NCI-H1105 (cell line): ENCODE measurements around the gene CUEDC1.

Experiments used
- DNase-seq: peaks from one replicate; lab custom pipeline; 2025; lab: John Stamatoyannopoulos, UW

CUEDC1 gene

DNA sequence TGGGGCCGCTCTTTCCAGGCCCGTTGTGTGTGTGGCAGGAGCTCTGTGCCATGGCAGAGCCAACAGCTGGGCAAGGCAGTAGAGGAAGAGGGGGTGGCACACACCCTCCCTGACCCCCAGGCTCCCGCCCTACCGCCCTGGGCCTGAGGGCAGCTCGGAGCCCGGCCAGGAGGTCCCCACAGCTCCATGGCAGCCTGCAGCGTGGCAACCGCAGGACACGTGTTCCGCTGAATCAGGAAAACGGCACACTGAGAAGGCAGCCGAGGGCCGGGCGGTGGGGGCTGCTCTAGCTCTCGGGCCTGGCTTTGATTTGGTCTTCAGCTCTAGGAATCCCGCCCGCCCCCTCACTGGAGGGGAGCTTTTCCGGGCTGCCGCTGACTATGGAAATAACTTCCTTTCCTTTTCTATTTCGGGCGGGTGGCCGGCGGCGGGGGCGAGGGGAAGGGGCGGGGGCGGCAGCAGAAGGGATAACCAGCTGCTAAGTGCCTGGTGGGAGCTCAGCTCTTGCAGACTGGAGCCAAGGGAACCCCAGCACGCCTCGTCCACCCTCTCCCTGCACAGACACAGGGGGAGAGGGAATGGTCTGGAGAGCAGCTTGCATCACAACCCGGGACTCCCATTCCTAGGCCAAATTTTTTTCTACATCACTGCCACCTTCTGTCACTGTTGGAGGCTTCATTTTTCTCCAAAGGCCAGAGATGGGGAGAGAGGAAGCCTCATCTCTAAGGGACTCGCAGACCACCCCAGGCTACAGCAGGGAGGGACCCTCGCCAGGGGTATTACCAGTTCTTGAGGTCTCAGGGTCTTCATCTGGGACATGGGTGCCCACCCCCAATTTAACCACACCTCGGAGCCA is 80.5 kb downstream of the CUEDC1 start:
- DNase-seq: no peak

- no peak for DNase-seq
These were observed 81.2 kb downstream of the CUEDC1 start for GRCh38 chr17:57874058-57874419.

DNA sequence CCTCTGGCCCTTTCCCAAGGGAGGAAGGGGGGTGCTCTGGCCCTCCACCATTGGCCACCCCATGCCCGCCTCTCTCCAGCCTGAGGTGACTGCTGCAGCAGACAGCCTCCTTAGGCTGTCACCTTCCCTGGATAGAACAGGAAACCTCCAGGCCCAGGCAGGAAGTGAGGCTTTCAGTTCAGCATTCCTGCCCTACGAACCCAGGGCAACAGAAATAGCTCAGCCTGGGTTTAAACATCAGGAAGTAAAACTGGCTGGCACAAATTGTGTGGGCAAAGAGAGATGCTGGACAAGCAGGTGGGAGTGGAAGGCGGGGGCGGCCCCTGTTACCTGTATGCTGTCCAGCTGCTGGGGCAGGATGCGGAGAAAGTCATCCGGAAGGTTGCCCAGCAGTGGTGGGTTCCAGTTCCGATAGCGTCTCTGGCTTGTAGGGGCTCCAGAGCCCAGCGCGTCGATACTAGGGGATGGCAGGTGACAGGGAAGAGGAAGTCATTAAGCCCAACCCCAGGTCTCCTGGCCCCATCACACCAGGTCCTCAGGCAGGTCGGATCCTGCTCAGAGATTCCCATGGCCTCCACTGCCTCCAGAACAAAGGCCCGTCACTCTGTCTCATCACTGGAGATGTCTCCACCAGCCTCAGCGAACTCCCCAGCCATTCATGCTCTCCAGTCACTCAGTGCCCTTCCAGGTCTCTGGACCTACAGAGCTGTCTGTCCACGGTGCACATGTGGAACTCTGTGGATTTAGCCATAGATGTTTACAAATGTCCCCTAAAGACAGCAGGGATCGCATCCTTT is 81.8 kb downstream of the CUEDC1 start:
- DNase-seq: no peak

GRCh38 chr17:57872536-57872935 is 82.7 kb downstream of the CUEDC1 start:
- no peak for DNase-seq

DNA sequence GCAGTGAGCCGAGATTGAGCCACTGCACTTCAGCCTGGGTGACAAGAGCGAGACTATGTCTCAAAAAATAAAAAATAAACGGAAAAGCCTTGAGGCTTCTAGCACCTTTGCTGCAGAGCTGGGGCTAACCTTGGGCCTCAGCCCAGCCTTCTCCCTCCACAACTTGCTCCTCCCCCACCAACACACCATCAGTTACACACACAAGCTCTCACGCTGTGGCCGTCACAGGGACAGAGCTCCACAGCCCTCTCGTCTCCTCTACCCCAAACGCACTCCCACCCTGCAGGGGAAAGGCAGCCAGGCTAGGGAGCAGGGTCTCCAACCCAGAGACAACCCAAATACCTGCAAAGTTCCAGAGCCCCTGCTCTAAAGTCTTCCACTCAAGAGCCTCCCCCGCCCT is 83.3 kb downstream of the CUEDC1 start:
- no peak for DNase-seq

- no peak for DNase-seq
These were observed 84.1 kb downstream of the CUEDC1 start for GRCh38 chr17:57871155-57871554.

- no peak for DNase-seq
These were observed 85.0 kb downstream of the CUEDC1 start for GRCh38 chr17:57870283-57870635.

DNA sequence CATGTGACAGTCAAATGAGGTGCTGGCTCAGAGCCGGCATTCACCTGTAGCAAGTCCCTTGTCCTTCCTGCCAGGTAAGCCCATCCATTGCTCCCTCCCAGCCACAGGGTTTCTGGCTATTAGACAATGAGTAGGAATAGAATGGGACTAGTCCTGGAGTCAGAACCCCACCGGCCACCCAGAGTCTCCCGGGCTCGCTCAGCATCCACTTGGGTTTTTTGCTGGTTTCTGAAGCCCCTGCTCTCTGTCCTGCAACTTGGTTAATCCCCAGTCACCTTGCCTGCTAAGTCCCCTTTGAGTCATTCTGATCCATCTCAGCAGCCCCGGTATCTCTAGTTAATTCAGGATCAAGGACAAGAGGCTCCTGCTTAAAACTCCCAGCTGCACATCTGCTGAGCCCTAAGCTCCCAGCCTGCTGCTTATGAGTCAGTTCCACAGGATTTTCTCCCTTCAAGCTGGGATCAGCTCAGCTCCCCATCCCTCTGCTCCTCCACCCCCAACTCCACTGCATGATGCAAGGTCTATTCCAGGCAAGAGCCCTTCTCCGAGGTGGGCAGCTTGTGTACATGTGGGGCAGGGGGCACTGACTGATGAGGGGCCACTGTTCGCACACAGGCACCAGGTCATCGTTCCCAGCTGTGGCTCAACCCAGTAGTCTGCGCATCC is 85.5 kb downstream of the CUEDC1 start:
- no peak for DNase-seq

- DNase-seq: no peak
These were observed 86.1 kb downstream of the CUEDC1 start for GRCh38 chr17:57868910-57869616.

- DNase-seq: no peak
These were observed 87.0 kb downstream of the CUEDC1 start for GRCh38 chr17:57868007-57868909.

DNA sequence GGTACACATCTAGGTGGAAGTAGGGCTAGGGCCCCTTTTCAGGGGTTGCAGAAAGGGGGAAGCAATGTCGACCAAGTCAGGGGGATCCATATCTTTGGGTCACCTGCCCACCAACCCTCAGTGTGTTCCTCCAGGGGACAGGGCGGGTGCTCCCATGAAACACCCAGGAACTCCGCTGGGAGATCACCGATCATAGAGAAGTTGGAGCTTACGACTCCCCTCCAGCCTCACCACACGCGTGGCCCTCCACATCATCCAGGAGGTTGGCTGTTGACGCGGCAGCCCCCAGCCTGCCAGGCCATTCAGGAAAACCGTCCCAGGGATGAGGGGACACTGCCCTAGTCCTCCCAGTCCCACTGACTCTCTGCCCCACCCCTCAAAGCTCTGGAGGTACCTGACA is 88.1 kb downstream of the CUEDC1 start:
- DNase-seq: no peak

- DNase-seq: no peak
These were observed 88.5 kb downstream of the CUEDC1 start for GRCh38 chr17:57866723-57867122.

DNA sequence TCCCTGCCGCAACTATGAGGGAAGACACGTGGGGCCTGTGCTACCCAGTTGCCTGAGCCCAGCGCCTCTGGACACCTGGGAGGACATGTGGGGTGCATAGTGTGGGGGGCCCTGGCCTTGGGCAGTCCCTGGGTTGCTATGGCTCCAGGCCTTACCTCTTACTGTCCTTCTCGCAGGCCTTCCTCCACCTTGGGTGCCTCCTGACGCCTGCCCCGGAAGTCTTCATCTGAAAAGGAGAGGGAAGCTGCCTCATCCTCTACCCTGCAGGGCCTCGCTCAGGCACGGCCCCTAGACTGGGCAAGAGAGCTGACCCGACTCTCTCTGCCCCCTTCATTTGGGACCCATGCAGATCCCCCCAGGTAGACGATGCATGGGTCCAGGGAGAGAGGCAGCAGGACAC is 88.9 kb downstream of the CUEDC1 start:
- no peak for DNase-seq

GRCh38 chr17:57864273-57864672 is 90.9 kb downstream of the CUEDC1 start:
- no peak for DNase-seq

- no peak for DNase-seq
These were observed 92.2 kb downstream of the CUEDC1 start for GRCh38 chr17:57862694-57863667.

GRCh38 chr17:57861790-57862693 is 93.2 kb downstream of the CUEDC1 start:
- DNase-seq: no peak

GRCh38 chr17:57861000-57861789 is 94.0 kb downstream of the CUEDC1 start:
- DNase-seq: no peak

GRCh38 chr17:57860414-57860999 is 94.7 kb downstream of the CUEDC1 start:
- DNase-seq: no peak
